Smooth muscle cell (in vitro differentiated cells): Measurements from ENCODE around the gene LCE2C. TPM values are rescaled to one million over a fixed set of nuclear protein-coding genes. Genes with fewer than 3 reads are reported as not detected.

ENCODE experiments used
- DNase-seq: peaks from one replicate; lab custom pipeline; 2025; ENCODE audit not compliant: unreplicated experiment; lab: John Stamatoyannopoulos, UW
- H2AFZ ChIP-seq: fragments of 200-600 bp; sonication (generic); 2 replicates; pipeline ENCODE4 v1.6.0; 2016; ENCODE audit warnings: antibody characterized with exemption, low read depth, mild to moderate bottlenecking
- H3F3A ChIP-seq: fragments of 200-600 bp; sonication (generic); 2 replicates; pipeline ENCODE4 v1.6.0; 2017; ENCODE audit warnings: antibody characterized with exemption, low read depth
- H3K27ac ChIP-seq: fragments of 200-600 bp; sonication (generic); 2 replicates; pipeline ENCODE4 v1.5.1; 2016; ENCODE audit warnings: low read depth, mild to moderate bottlenecking
- H3K27me3 ChIP-seq: fragments of 200-600 bp; sonication (generic); 2 replicates; pipeline ENCODE4 v1.6.1; 2016; ENCODE audit warnings: low read depth, mild to moderate bottlenecking
- H3K36me3 ChIP-seq: fragments of 200-600 bp; sonication (generic); 2 replicates; pipeline ENCODE4 v1.5.1; 2016; ENCODE audit warnings: low read depth
- H3K4me1 ChIP-seq: fragments of 200-600 bp; sonication (generic); 2 replicates; pipeline ENCODE4 v1.5.1; 2016; ENCODE audit warnings: low read depth
- H3K4me2 ChIP-seq: fragments of 200-600 bp; sonication (generic); 2 replicates; pipeline ENCODE4 v1.6.0; 2016; ENCODE audit warnings: mild to moderate bottlenecking
- H3K4me3 ChIP-seq: fragments of 200-600 bp; sonication (generic); 2 replicates; pipeline ENCODE4 v1.5.1; 2016; ENCODE audit warnings: mild to moderate bottlenecking
- H3K79me2 ChIP-seq: fragments of 200-600 bp; sonication (generic); 2 replicates; pipeline ENCODE4 v1.6.0; 2016; ENCODE audit warnings: low read depth, mild to moderate bottlenecking
- H3K9ac ChIP-seq: fragments of 200-600 bp; sonication (generic); 2 replicates; pipeline ENCODE4 v1.6.0; 2016; ENCODE audit warnings: low read depth
- H3K9me3 ChIP-seq: fragments of 200-600 bp; sonication (generic); replicated peaks from 2 replicates; pipeline ENCODE4 v1.5.1; 2016; ENCODE audit warnings: low read depth
- H4K20me1 ChIP-seq: fragments of 200-600 bp; sonication (generic); 2 replicates; pipeline ENCODE4 v1.6.0; 2016; ENCODE audit warnings: low read depth
- WGBS: methylation state at CpG from one replicate; pipeline ENCODE4 v1.1.7; 2016; ENCODE audit warnings: low lambda C conversion rate; 5-methylcytosine and 5-hydroxymethylcytosine counted together
- polyA plus RNA-seq: library from polyadenylated mRNA; unstranded; fragments of >200 nt; fragmentation: Nextera tagmentation; extraction: Ambion mirVana; gene quantifications from 2 replicates; pipeline ENCODE4 v1.2.1, GENCODE V29; 2016
- total RNA-seq: library from RNA; depleted of rRNA; stranded (reverse); fragments of >200 nt; gene quantifications from 2 replicates; pipeline ENCODE4 v1.2.3, GENCODE V29; 2014
- TF ChIP-seq, protein P1 (sequence below): fragments of 200-600 bp; sonication (generic); IDR thresholded peaks from 2 replicates; pipeline ENCODE4 v1.5.1; 2017; ENCODE audit warnings: borderline replicate concordance, mild to moderate bottlenecking, antibody characterized with exemption; ENCODE audit not compliant: insufficient read depth, poor library complexity, severe bottlenecking

LCE2C gene
- total and polyA plus RNA-seq, 2 experiments from 2014 or later = not detected

DNA sequence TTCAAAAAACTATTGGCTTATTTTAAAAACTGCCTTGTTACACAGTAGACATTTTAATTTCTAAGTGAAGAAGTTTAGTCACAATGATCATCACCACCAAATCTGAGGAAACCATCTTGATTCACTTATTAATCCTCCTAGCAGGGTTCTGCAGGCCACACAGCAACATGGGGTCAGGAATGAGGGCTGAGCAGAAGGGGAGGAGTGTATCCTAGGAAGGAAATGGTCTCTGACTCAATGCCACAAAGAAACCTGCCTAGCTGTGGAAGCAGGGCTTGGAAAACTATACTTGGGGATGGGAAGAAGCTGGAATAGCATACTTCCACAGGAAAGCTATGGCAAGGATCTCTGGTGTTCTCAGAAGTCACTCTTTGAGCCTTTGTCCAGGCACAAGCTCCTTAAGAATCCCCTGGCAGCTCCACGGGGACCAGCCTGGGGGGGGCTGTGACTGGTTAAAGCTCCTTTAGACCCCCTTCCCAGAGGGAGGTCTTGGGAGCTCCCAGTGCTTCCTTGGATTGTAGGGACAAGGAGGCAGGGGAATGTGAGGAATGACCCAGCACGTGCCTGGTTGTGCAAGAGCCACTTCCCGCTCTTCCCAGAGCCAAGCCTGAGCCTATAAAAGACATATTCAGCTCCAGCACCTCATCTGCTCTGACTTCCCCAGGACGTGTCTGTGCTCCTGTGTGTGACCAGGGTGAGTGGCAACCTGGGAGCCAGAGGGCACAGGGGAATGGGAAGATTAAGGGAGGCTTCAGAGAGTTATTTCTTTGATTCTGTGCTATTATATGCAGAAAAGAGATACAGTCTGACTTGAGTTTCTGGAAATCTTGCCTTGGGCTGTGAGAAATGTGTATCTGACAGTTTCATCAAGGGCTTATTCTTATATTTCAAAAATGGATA is 22.9 kb downstream of the LCE2C start, which contains the start of gene LCE2A:
LCE2A (plus strand) TSS at position 645 of the 900 bp plus-strand sequence. CDS start 557 bp downstream, outside the sequence.
- WGBS = 50% methylated on average over 4 of the region's 4 CpGs
- H4K20me1 ChIP-seq = no peaks in the 10 kb centered on the region
- no peak within 1 kb of the TSS for H3K9ac ChIP-seq
- no peaks in the 10 kb centered on the region for H3K79me2 ChIP-seq
- no peak for DNase-seq
- H3K4me3 ChIP-seq = no peak within 1 kb of the TSS
- H3K27ac ChIP-seq = no peak within 1 kb of the TSS
- no peaks in the 10 kb centered on the region for H3K27me3 ChIP-seq
- no peak within 1 kb of the TSS for H2AFZ ChIP-seq
- no peak within 1 kb of the TSS for H3K4me2 ChIP-seq
- TF ChIP-seq, protein P1, sequence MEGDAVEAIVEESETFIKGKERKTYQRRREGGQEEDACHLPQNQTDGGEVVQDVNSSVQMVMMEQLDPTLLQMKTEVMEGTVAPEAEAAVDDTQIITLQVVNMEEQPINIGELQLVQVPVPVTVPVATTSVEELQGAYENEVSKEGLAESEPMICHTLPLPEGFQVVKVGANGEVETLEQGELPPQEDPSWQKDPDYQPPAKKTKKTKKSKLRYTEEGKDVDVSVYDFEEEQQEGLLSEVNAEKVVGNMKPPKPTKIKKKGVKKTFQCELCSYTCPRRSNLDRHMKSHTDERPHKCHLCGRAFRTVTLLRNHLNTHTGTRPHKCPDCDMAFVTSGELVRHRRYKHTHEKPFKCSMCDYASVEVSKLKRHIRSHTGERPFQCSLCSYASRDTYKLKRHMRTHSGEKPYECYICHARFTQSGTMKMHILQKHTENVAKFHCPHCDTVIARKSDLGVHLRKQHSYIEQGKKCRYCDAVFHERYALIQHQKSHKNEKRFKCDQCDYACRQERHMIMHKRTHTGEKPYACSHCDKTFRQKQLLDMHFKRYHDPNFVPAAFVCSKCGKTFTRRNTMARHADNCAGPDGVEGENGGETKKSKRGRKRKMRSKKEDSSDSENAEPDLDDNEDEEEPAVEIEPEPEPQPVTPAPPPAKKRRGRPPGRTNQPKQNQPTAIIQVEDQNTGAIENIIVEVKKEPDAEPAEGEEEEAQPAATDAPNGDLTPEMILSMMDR = no peak
- H3K4me1 ChIP-seq = no peaks in the 10 kb centered on the region
- no peaks in the 10 kb centered on the region for H3F3A ChIP-seq
- H3K9me3 ChIP-seq = peaks cover 11% of the 10 kb centered on the region
- H3K36me3 ChIP-seq = no peaks in the 10 kb centered on the region

DNA sequence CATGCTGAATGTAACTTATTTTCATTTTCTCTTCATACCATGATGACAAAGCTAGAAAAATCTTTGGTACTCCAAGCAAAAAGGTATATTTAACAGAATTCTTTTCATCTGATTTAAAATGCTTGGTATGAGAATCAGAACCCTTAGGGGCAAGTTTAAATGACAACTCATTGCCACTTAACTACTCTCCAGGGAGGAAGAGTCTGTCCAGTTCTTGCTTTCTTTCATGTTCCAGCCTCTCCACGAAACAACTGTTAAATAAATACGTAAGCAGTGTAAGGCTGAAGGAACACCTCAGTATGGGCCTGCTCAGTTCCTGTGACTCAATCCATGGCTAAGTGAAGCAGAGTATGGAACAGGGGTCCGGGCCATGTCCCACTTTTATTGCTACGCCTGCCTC is 24.7 kb downstream of the LCE2C start:
- H3K4me3 ChIP-seq = no peak overlapping the region
- TF ChIP-seq, protein P1 = no peak
- no peaks in the 10 kb centered on the region for H3K36me3 ChIP-seq
- no peak overlapping the region for H3K27ac ChIP-seq
- no peak overlapping the region for H2AFZ ChIP-seq
- no peaks in the 10 kb centered on the region for H3K4me1 ChIP-seq
- H3K27me3 ChIP-seq = no peaks in the 10 kb centered on the region
- H3K4me2 ChIP-seq = no peak overlapping the region
- no peaks in the 10 kb centered on the region for H3K79me2 ChIP-seq
- peaks cover 11% of the 10 kb centered on the region for H3K9me3 ChIP-seq
- WGBS = 55% methylated on average over 4 of the region's 4 CpGs
- no peaks in the 10 kb centered on the region for H3F3A ChIP-seq
- H4K20me1 ChIP-seq = no peaks in the 10 kb centered on the region
- no peak overlapping the region for H3K9ac ChIP-seq
- DNase-seq = no peak

DNA sequence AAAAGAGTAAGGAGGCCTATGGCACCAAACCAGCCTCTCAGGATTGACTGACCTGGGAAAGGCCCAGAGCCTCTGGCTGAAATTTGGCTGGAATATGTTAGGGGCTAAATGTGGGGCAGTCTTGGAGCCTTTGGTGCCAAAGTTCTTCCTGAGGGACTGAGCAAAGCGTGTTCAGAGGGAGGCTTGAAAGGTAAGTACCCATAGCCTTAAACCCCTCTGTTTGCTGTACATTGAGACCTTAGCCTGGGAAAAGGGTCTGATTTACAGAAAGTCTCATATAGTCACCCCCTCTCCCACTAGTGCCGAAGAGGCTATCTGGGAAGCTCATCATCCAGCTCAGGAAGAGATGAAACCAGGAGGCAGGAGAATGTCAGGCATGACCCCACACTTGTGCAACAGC is 32.8 kb downstream of the LCE2C start, which contains the start of gene LCE4A:
LCE4A (plus strand) TSS at position 301 of the 400 bp plus-strand sequence. CDS start 916 bp downstream, outside the sequence.
- Histone ChIP-seq H3K4me3 (no peak within 1 kb of the TSS), H3K4me2 (no peak within 1 kb of the TSS), H3K9ac (no peak within 1 kb of the TSS), H3F3A (no peaks in the 10 kb centered on the region), H3K4me1 (no peaks in the 10 kb centered on the region), H3K79me2 (no peaks in the 10 kb centered on the region), H2AFZ (no peak within 1 kb of the TSS), H3K27ac (no peak within 1 kb of the TSS), H3K27me3 (no peaks in the 10 kb centered on the region), H3K9me3 (peaks cover 5% of the 10 kb centered on the region), H4K20me1 (no peaks in the 10 kb centered on the region), H3K36me3 (no peaks in the 10 kb centered on the region)
- DNase-seq = no peak
- WGBS = 43% methylated on average over 2 of the region's 2 CpGs
- TF ChIP-seq, protein P1 = no peak
